Ectodermal cell (in vitro differentiated cells): ENCODE data around the gene TSPAN18.

Experiments used
- H3K27ac ChIP-seq: 2 replicates; pipeline ENCODE4 v1.7.0; 2013; ENCODE audit warnings: mild to moderate bottlenecking, low read depth, low read length; ENCODE audit not compliant: insufficient read depth, poor library complexity, severe bottlenecking
- H3K27me3 ChIP-seq: 2 replicates; pipeline ENCODE4 v1.7.0; 2013; ENCODE audit warnings: mild to moderate bottlenecking, low read length; ENCODE audit not compliant: insufficient read depth, control insufficient read depth, poor library complexity, severe bottlenecking
- H3K36me3 ChIP-seq: one replicate; pipeline ENCODE4 v1.7.0; 2013; ENCODE audit warnings: low read length; ENCODE audit not compliant: control insufficient read depth, insufficient read depth
- H3K4me1 ChIP-seq: one replicate; pipeline ENCODE4 v1.7.0; 2013; ENCODE audit warnings: low read length; ENCODE audit not compliant: control insufficient read depth, insufficient read depth
- H3K4me3 ChIP-seq: 2 replicates; pipeline ENCODE4 v1.7.0; 2013; ENCODE audit warnings: low read depth, low read length, control low read depth; ENCODE audit not compliant: insufficient read depth
- H3K9me3 ChIP-seq: 2 replicates; pipeline ENCODE4 v1.7.0; 2013; ENCODE audit warnings: mild to moderate bottlenecking, low read length, moderate library complexity; ENCODE audit not compliant: control insufficient read depth
- WGBS, 2 experiments: methylation state at CpG; one replicate each; pipeline ENCODE4 v1.1.7; 2013; ENCODE audit warnings: missing lambda C conversion rate in 2 of 2; 5-methylcytosine and 5-hydroxymethylcytosine counted together

The TSPAN18 gene

GRCh38 chr11:44727373-44728287, 868 bp downstream of the TSPAN18 start:
- no peaks in the 10 kb centered on the region for H3K9me3 ChIP-seq
- H3K4me3 ChIP-seq: peak overlapping the region; percentile 86
- H3K4me1 ChIP-seq: peaks cover 56% of the 10 kb centered on the region
- peak overlapping the region; percentile 17 for H3K27ac ChIP-seq
- H3K27me3 ChIP-seq: no peaks in the 10 kb centered on the region
- no peaks in the 10 kb centered on the region for H3K36me3 ChIP-seq
- WGBS, 2 experiments: 1% methylated on average over 70 of the region's 70 CpGs

- no peaks in the 10 kb centered on the region for H3K9me3 ChIP-seq
- H3K27me3 ChIP-seq: no peaks in the 10 kb centered on the region
- no peaks in the 10 kb centered on the region for H3K36me3 ChIP-seq
- peaks cover 61% of the 10 kb centered on the region for H3K4me1 ChIP-seq
- WGBS, 2 experiments: 4 to 5% methylated on average over 6 of the region's 6 CpGs
- peak overlapping the region; percentile 52 for H3K27ac ChIP-seq
- H3K4me3 ChIP-seq: peak overlapping the region; percentile 86
These were observed 1.7 kb downstream of the TSPAN18 start for GRCh38 chr11:44728491-44728910.

- Histone ChIP-seq H3K36me3 (no peaks in the 10 kb centered on the region), H3K9me3 (no peaks in the 10 kb centered on the region), H3K27me3 (no peaks in the 10 kb centered on the region), H3K27ac (peak overlapping the region; percentile 52), H3K4me1 (peaks cover 67% of the 10 kb centered on the region), H3K4me3 (peak overlapping the region; percentile 86)
- WGBS, 2 experiments: 0% methylated on average over 2 of the region's 2 CpGs; no CpG with 5 or more reads in 1 of the 2 experiments
These were observed 2.3 kb downstream of the TSPAN18 start for GRCh38 chr11:44729063-44729462.

GRCh38 chr11:44729713-44730112, 3.0 kb downstream of the TSPAN18 start:
- H3K27ac ChIP-seq: peak overlapping the region; percentile 52
- H3K4me3 ChIP-seq: peak overlapping the region; percentile 86
- no peaks in the 10 kb centered on the region for H3K36me3 ChIP-seq
- WGBS, 2 experiments: 48 to 54% methylated on average over 3 of the region's 3 CpGs
- no peaks in the 10 kb centered on the region for H3K27me3 ChIP-seq
- peaks cover 71% of the 10 kb centered on the region for H3K4me1 ChIP-seq
- no peaks in the 10 kb centered on the region for H3K9me3 ChIP-seq

GRCh38 chr11:44730775-44731174, 4.0 kb downstream of the TSPAN18 start:
- no peaks in the 10 kb centered on the region for H3K9me3 ChIP-seq
- 86 to 99% methylated on average over 5 of the region's 5 CpGs for WGBS, 2 experiments
- peaks cover 66% of the 10 kb centered on the region for H3K4me1 ChIP-seq
- no peaks in the 10 kb centered on the region for H3K27me3 ChIP-seq
- H3K4me3 ChIP-seq: no peak overlapping the region
- no peak overlapping the region for H3K27ac ChIP-seq
- H3K36me3 ChIP-seq: no peaks in the 10 kb centered on the region

GRCh38 chr11:44731685-44732430, 5.1 kb downstream of the TSPAN18 start:
- Histone ChIP-seq H3K27ac (no peak overlapping the region), H3K27me3 (no peaks in the 10 kb centered on the region), H3K4me3 (no peak overlapping the region), H3K36me3 (no peaks in the 10 kb centered on the region), H3K9me3 (no peaks in the 10 kb centered on the region), H3K4me1 (peaks cover 69% of the 10 kb centered on the region)
- WGBS, 2 experiments: 84% methylated on average over 12 of the region's 12 CpGs

- Histone ChIP-seq H3K36me3 (no peaks in the 10 kb centered on the region), H3K9me3 (no peaks in the 10 kb centered on the region), H3K4me1 (peaks cover 76% of the 10 kb centered on the region), H3K4me3 (no peak overlapping the region), H3K27ac (no peak overlapping the region), H3K27me3 (no peaks in the 10 kb centered on the region)
- WGBS, 2 experiments: 92 to 95% methylated on average over 5 of the region's 5 CpGs
These were observed 5.8 kb downstream of the TSPAN18 start for GRCh38 chr11:44732564-44732963.

GRCh38 chr11:44733877-44734276, 7.1 kb downstream of the TSPAN18 start:
- H3K9me3 ChIP-seq: no peaks in the 10 kb centered on the region
- H3K4me1 ChIP-seq: peaks cover 72% of the 10 kb centered on the region
- WGBS, 2 experiments: 51 to 55% methylated on average over 2 of the region's 2 CpGs
- H3K36me3 ChIP-seq: no peaks in the 10 kb centered on the region
- H3K27me3 ChIP-seq: no peaks in the 10 kb centered on the region
- H3K27ac ChIP-seq: no peak overlapping the region
- H3K4me3 ChIP-seq: no peak overlapping the region

DNA sequence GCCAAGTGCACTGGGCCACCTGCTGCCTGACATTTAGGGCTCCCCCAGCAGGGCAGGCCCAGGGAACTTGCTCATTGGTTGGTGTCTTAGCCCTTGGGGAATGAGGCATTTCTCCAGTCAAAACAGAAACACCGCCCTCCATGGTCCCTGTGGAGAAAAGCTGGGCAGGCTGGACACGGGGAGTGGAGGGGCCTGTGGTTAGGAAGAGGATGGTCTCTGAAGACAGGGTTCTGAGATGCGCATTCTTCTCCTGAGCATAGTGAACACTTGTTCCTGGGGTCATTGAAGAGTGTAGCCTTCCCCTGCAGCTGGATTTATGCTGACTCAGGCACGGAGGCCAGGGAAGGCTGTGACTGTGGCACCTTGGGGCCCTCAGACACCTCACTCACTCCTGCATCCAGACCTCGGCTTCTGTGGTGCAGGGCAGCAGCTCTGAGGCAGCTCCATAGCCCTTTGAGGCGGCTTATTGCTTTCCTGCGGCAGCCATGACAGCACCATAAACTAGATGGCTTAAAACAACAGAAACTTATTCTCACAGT, 8.2 kb downstream of the TSPAN18 start:
- Histone ChIP-seq H3K4me1 (peaks cover 62% of the 10 kb centered on the region), H3K36me3 (no peaks in the 10 kb centered on the region), H3K27ac (no peak overlapping the region), H3K4me3 (no peak overlapping the region), H3K27me3 (no peaks in the 10 kb centered on the region), H3K9me3 (no peaks in the 10 kb centered on the region)
- 85 to 92% methylated on average over 7 of the region's 7 CpGs for WGBS, 2 experiments

- H3K36me3 ChIP-seq: no peaks in the 10 kb centered on the region
- peaks cover 53% of the 10 kb centered on the region for H3K4me1 ChIP-seq
- H3K27me3 ChIP-seq: no peaks in the 10 kb centered on the region
- no peak overlapping the region for H3K4me3 ChIP-seq
- no peak overlapping the region for H3K27ac ChIP-seq
- no peaks in the 10 kb centered on the region for H3K9me3 ChIP-seq
- WGBS, 2 experiments: 89 to 94% methylated on average over 2 of the region's 2 CpGs
These were observed 10.0 kb downstream of the TSPAN18 start for GRCh38 chr11:44736791-44737190.
